Smooth muscle cell of the brain vasculature (primary cell): ENCODE measurements around the gene CYLD.

Experiments used
- DNase-seq: peaks from one replicate; pipeline ENCODE4 v3.0.0-alpha.2; 2012; ENCODE audit warnings: low read depth, low spot score

The CYLD gene

GRCh38 chr16:50818380-50818779 lies 76.5 kb downstream of the CYLD start:
- no peak for DNase-seq

- no peak for DNase-seq
These were observed 77.8 kb downstream of the CYLD start for GRCh38 chr16:50819706-50820105.

GRCh38 chr16:50820225-50820624 lies 78.3 kb downstream of the CYLD start:
- DNase-seq: no peak

GRCh38 chr16:50821586-50821985 lies 79.7 kb downstream of the CYLD start:
- DNase-seq: no peak

GRCh38 chr16:50822671-50823070 lies 80.8 kb downstream of the CYLD start:
- no peak for DNase-seq

GRCh38 chr16:50826797-50827316 lies 85.0 kb downstream of the CYLD start:
- DNase-seq: no peak

GRCh38 chr16:50828164-50828702 lies 86.3 kb downstream of the CYLD start:
- DNase-seq: no peak

GRCh38 chr16:50830698-50831097 lies 88.8 kb downstream of the CYLD start:
- no peak for DNase-seq

- no peak for DNase-seq
These were observed 89.9 kb downstream of the CYLD start for GRCh38 chr16:50831751-50832150.

- no peak for DNase-seq
These were observed 92.0 kb downstream of the CYLD start for GRCh38 chr16:50833929-50834328.

GRCh38 chr16:50834701-50835100 lies 92.8 kb downstream of the CYLD start:
- no peak for DNase-seq

- DNase-seq: no peak
These were observed 93.6 kb downstream of the CYLD start for GRCh38 chr16:50835358-50836060.

- DNase-seq: no peak
These were observed 94.3 kb downstream of the CYLD start for GRCh38 chr16:50836121-50836621.

- no peak for DNase-seq
These were observed 95.4 kb downstream of the CYLD start for GRCh38 chr16:50837324-50837723.

- no peak for DNase-seq
These were observed 96.3 kb downstream of the CYLD start for GRCh38 chr16:50838165-50838564.

GRCh38 chr16:50838885-50839284 lies 97.0 kb downstream of the CYLD start:
- DNase-seq: no peak

GRCh38 chr16:50839356-50839755 lies 97.5 kb downstream of the CYLD start:
- DNase-seq: no peak

GRCh38 chr16:50839920-50840729 lies 98.2 kb downstream of the CYLD start:
- no peak for DNase-seq

- no peak for DNase-seq
These were observed 99.4 kb downstream of the CYLD start for GRCh38 chr16:50841081-50841886.

- DNase-seq: no peak
These were observed 100.2 kb downstream of the CYLD start for GRCh38 chr16:50842013-50842505.

GRCh38 chr16:50842589-50842988 lies 100.7 kb downstream of the CYLD start:
- no peak for DNase-seq
